ENCODE results near the gene ASGR2. TPM values are rescaled to one million over a fixed set of nuclear protein-coding genes. Genes with fewer than 3 reads are reported as not detected.

The ASGR2 gene
- total RNA-seq, 1 donor from 2014 or later: 1.3 TPM

DNA sequence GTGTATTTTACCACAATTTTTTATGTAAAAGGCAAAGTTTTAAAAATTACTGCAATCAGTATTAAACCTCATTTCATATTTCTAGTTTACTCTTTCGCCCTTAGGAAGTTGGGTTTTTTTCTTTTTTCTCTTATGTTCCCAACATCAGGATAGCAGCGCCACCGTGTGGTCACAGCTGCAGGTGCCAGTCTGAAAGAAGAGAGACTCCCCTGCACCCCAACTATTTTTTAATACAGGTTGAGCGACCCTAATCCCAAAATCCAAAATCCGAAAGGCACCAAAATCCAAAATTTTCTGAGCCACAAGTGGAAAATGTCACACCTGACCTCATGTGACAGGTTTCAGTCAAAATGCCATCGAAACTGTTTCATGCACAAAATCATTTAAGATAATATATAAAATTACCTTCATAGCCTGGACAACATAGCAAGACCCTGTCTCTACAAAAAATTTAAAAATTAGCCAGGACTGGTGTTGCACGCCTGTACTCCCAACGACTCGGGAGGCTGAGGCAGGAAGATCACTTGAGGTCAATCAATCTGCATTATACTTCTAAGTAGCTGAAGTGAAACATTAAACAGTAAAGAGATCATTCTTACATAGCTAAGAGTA is 21.8 kb upstream of the ASGR2 start:
- Histone ChIP-seq H3K4me1 (peaks cover 3% of the 10 kb centered on the region), H3K36me3 (no peaks in the 10 kb centered on the region), H3K27me3 (peaks cover 5% of the 10 kb centered on the region), H3K27ac (no peak overlapping the region), H3K4me3 (no peak overlapping the region), H3K9me3 (no peaks in the 10 kb centered on the region)
- ATAC-seq (peak; percentile 62), DNase-seq (peak; percentile 89)
- intact Hi-C loops (cut with DNase I): loop anchor here (5.0 kb wide), 1 partner anchor 84 kb away; no protein-coding TSS in a partner anchor
- TF ChIP-seq, protein P1, sequence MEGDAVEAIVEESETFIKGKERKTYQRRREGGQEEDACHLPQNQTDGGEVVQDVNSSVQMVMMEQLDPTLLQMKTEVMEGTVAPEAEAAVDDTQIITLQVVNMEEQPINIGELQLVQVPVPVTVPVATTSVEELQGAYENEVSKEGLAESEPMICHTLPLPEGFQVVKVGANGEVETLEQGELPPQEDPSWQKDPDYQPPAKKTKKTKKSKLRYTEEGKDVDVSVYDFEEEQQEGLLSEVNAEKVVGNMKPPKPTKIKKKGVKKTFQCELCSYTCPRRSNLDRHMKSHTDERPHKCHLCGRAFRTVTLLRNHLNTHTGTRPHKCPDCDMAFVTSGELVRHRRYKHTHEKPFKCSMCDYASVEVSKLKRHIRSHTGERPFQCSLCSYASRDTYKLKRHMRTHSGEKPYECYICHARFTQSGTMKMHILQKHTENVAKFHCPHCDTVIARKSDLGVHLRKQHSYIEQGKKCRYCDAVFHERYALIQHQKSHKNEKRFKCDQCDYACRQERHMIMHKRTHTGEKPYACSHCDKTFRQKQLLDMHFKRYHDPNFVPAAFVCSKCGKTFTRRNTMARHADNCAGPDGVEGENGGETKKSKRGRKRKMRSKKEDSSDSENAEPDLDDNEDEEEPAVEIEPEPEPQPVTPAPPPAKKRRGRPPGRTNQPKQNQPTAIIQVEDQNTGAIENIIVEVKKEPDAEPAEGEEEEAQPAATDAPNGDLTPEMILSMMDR (IDR thresholded peaks at IDR 0.05): peak; percentile 96

DNA sequence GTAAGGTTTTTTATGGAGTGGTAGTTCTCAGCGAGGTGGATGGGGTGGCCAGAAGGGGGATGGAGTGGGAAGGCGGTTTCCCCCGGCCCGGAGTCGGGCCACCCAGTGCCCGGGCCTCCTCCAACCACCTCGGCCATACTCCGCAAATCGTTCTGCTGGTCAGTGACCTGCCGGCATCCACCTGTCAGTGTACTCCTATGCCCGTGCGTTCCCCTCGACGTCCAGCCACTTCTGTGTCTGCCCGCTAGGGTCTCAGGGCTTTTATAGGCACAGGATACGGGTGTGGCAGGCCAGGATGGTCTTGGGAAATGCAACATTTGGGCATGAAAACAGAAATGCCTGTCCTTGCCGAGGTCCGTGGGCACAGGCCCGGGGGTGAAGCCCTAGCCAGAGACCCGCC is 19.3 kb upstream of the ASGR2 start:
- peaks cover 3% of the 10 kb centered on the region for H3K4me1 ChIP-seq
- TF ChIP-seq, protein P1 (IDR thresholded peaks at IDR 0.05): no peak
- H3K27me3 ChIP-seq: no peaks in the 10 kb centered on the region
- intact Hi-C loops (cut with DNase I): no loop called here
- H3K9me3 ChIP-seq: no peaks in the 10 kb centered on the region
- no peak overlapping the region for H3K4me3 ChIP-seq
- DNase-seq (no peak), ATAC-seq (no peak)
- H3K36me3 ChIP-seq: no peaks in the 10 kb centered on the region
- no peak overlapping the region for H3K27ac ChIP-seq

DNA sequence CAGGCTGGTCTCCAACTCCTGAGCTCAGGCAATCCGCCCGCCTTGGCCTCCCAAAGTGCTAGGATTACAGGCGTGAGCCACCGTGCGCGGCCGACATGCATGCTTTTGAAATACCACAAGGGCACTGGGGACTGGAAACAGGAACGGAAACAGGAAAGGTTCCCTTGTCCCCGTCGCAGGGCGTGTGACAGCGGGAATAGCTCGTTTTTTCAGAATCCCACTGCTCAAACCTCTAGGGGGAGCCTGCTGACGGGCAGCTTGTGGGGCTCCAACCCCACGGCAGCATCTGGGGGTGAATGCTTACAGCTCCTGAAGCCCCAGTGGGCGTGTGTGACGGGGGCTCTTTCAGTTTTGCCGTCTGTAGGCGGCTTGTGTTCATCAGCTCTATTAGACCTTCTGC is 18.8 kb upstream of the ASGR2 start:
- peak; percentile 76 for DNase-seq
- intact Hi-C loops (cut with DNase I): no loop called here
- H3K36me3 ChIP-seq: no peaks in the 10 kb centered on the region
- peaks cover 3% of the 10 kb centered on the region for H3K4me1 ChIP-seq
- peak overlapping the region; percentile 51 for H3K27ac ChIP-seq
- no peaks in the 10 kb centered on the region for H3K27me3 ChIP-seq
- no peaks in the 10 kb centered on the region for H3K9me3 ChIP-seq
- ATAC-seq: peak; percentile 71
- H3K4me3 ChIP-seq: no peak overlapping the region
- TF ChIP-seq, protein P1 (IDR thresholded peaks at IDR 0.05): peak; percentile 37

DNA sequence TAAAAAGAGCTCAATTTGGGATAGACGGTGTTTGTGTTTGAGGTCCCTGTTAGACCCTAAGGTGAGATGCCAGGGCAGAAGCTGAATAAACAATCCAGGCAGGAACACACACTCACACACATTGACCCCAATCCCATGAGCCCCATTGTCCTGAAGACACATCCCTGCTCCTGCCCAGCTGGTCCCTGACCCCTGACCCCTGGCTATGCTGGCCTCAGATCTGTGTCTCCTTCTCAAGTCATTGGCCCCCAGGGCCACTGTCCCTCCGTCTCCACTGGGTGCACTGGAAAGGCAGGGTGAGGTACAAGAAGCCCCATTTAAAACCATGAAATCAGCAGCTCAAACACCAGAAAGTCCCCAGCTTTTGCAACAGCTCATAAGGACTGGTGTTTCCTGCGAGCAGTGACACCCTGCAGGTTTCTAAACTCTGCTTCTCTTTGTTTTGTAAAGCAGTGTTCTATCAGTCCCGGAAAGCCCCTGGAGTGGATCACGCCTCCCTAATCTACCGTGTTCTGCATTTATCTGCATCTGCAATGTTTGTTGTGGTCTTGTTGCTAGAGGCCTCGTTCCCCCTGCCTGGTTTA is 18.0 kb upstream of the ASGR2 start:
- Histone ChIP-seq H3K36me3 (no peaks in the 10 kb centered on the region), H3K9me3 (no peaks in the 10 kb centered on the region), H3K4me3 (no peak overlapping the region), H3K27ac (peak overlapping the region; percentile 51), H3K4me1 (peaks cover 3% of the 10 kb centered on the region), H3K27me3 (no peaks in the 10 kb centered on the region)
- TF ChIP-seq, protein P1 (IDR thresholded peaks at IDR 0.05): no peak
- ATAC-seq: peak; percentile 33
- intact Hi-C loops (cut with DNase I): no loop called here
- DNase-seq: peak; percentile 55

DNA sequence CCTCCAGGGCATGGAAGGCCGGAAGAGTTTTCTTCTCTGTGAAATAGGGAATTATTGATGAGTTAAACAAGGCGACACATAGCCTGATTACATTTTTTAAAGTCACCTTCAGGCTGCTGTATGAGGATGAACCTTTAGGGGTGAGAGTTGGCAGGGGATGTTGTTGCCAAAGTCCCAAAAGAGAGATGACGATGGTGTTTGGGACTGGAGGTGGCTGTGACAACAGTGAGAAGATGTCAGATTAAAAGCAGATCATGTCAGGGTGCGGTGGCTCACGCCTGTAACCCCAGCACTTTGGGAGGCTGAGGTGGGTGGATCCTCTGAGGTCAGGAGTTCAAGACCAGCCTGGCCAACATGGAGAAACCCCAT is 16.8 kb upstream of the ASGR2 start:
- Histone ChIP-seq H3K9me3 (no peaks in the 10 kb centered on the region), H3K4me3 (no peak overlapping the region), H3K27me3 (no peaks in the 10 kb centered on the region), H3K27ac (no peak overlapping the region), H3K36me3 (no peaks in the 10 kb centered on the region), H3K4me1 (peaks cover 3% of the 10 kb centered on the region)
- intact Hi-C loops (cut with DNase I): no loop called here
- DNase-seq (no peak), ATAC-seq (no peak)
- TF ChIP-seq, protein P1 (IDR thresholded peaks at IDR 0.05): no peak

Data from upper lobe of right lung (tissue), 1 donor.